Endometrial microvascular endothelial cells (primary cell): ENCODE results near the gene SUSD1. TPM values are rescaled to one million over a fixed set of nuclear protein-coding genes. Genes with fewer than 3 reads are reported as not detected.

Experiments used
- in situ Hi-C: cut with HindIII; loops from 2 replicates; pipeline ENCODE4 v1.10.0; 2017; ENCODE audit warnings: low sequenced_read_pairs, low pct_unique_long_range_greater_than_20kb; ENCODE audit errors: inconsistent ontology term
- total RNA-seq: library from RNA; depleted of rRNA; stranded (reverse); fragments of >200 nt; gene quantifications from one replicate; pipeline ENCODE4 v1.2.3, GENCODE V29; 2015; ENCODE audit errors: inconsistent ontology term

The SUSD1 gene
- total RNA-seq, 1 donor from 2014 or later = 25.7 TPM

- in situ Hi-C loops = no loop called here
Measured at GRCh38 chr9:112012026-112012902, 162.8 kb downstream of the SUSD1 start.

- in situ Hi-C loops = no loop called here
Measured at GRCh38 chr9:112011051-112011620, 164.0 kb downstream of the SUSD1 start.

GRCh38 chr9:112010537-112010936, 164.6 kb downstream of the SUSD1 start:
- in situ Hi-C loops = no loop called here

GRCh38 chr9:112009656-112010055, 165.4 kb downstream of the SUSD1 start:
- in situ Hi-C loops = no loop called here

- in situ Hi-C loops = no loop called here
Measured at GRCh38 chr9:112007575-112008240, 167.4 kb downstream of the SUSD1 start.

GRCh38 chr9:112006361-112007020, 168.6 kb downstream of the SUSD1 start:
- in situ Hi-C loops = no loop called here

- in situ Hi-C loops = no loop called here
Measured at GRCh38 chr9:112005939-112006338, 169.2 kb downstream of the SUSD1 start.

- in situ Hi-C loops = no loop called here
Measured at GRCh38 chr9:112003538-112003937, 171.6 kb downstream of the SUSD1 start.

GRCh38 chr9:112002847-112003457, 172.1 kb downstream of the SUSD1 start:
- in situ Hi-C loops = no loop called here

- in situ Hi-C loops = no loop called here
Measured at GRCh38 chr9:112002131-112002846, 172.8 kb downstream of the SUSD1 start.

GRCh38 chr9:112000743-112001142, 174.4 kb downstream of the SUSD1 start:
- in situ Hi-C loops = no loop called here

- in situ Hi-C loops = loop anchor here (10.0 kb wide), 1 partner anchor 95 kb away; no protein-coding TSS in a partner anchor
Measured at GRCh38 chr9:111999319-111999718, 175.8 kb downstream of the SUSD1 start.

- in situ Hi-C loops = loop anchor here (10.0 kb wide), 1 partner anchor 93 kb away; no protein-coding TSS in a partner anchor
Measured at GRCh38 chr9:111997831-111998230, 177.3 kb downstream of the SUSD1 start.

- in situ Hi-C loops = loop anchor here (5.0 to 10.0 kb wide), 2 partner anchors 43 to 90 kb away; no protein-coding TSS in a partner anchor
Measured at GRCh38 chr9:111994831-111995458, 180.2 kb downstream of the SUSD1 start.

GRCh38 chr9:111993319-111993718, 181.8 kb downstream of the SUSD1 start:
- in situ Hi-C loops = loop anchor here (5.0 to 10.0 kb wide), 2 partner anchors 41 to 89 kb away; no protein-coding TSS in a partner anchor

- in situ Hi-C loops = loop anchor here (5.0 to 10.0 kb wide), 2 partner anchors 40 to 88 kb away; no protein-coding TSS in a partner anchor
Measured at GRCh38 chr9:111992523-111992922, 182.6 kb downstream of the SUSD1 start.

- in situ Hi-C loops = loop anchor here (5.0 to 10.0 kb wide), 2 partner anchors 39 to 86 kb away; no protein-coding TSS in a partner anchor
Measured at GRCh38 chr9:111991179-111991578, 183.9 kb downstream of the SUSD1 start.
